HG03460 (cell line): Measurements from ENCODE around the gene UBE3C.

Experiments
- ATAC-seq: cut with Tn5 transposase; IDR thresholded peaks from one replicate; pipeline ENCODE4 v1.9.1; 2021; ENCODE audit not compliant: unreplicated experiment

The UBE3C gene

GRCh38 chr7:157168571-157168970 is 29.8 kb downstream of the UBE3C start:
- no peak for ATAC-seq

GRCh38 chr7:157176771-157177170 is 38.0 kb downstream of the UBE3C start:
- no peak for ATAC-seq

DNA sequence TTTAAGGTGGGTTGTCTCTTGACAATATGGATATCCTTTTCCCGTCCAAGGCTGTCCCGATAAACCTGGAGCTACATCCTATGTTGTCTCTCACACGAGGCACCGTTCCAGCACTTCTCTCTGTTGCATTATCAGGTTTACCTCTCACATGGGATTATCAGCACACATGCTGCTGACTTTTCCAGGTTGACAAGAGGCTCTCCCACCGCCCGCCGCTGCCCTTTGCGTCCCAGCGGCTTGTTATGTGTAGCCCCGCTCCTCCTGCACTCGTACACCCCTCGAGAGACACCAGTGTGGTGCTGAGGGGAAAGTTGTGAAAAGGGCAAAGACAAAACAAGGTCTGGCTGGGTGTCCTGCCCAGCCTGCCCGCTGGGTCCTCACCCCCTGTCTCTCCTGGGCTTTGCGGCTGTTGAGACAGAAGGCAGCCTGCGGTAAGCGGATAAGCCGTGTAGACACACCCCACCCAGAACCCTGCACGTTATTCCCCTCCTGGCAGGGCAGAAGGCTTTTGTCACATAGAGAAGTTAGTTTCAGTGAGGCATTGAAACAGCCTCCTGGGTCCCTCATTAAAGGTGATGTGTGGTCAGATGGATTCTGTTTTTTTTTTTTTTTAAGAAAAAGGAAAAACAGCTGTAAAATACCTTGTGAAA is 38.7 kb downstream of the UBE3C start:
- no peak for ATAC-seq

DNA sequence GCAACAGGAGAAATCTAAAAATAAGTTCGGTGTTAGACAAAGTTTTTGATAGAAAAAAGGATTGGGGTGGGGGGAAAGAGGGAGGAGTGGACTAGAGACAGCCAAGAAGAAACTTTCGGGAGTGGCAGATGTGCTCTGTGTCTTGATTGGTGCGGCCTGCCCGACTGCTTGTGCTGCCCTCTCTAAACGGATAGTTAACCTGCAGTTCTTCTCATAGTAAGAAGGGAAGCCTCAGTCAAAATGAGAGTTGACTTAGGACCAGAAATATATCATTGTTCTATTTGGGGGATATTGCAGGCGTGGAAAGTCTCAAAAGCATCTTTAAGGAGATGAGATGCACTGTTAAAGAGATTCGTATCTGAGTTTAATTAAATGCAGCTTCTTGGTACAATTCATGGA is 39.3 kb downstream of the UBE3C start:
- no peak for ATAC-seq

DNA sequence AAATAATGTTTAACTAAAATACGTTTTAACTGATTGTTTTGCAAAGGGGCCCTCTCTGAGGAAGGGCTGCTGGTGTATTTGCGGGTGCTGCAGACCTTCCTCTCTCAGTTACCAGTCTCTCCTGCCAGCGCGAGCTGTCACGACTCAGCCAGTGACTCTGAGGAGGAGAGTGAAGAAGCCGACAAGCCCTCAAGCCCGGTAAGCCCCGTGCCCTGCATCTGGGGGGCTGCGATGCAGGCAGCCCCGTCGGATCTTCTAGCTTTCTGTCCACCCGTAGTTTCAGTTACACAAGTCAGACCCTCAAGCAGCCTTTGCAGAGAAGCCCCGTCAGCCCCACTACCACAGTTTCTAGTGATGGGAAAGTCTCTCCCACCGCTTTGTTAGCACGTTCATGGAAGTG is 45.1 kb downstream of the UBE3C start:
- no peak for ATAC-seq

DNA sequence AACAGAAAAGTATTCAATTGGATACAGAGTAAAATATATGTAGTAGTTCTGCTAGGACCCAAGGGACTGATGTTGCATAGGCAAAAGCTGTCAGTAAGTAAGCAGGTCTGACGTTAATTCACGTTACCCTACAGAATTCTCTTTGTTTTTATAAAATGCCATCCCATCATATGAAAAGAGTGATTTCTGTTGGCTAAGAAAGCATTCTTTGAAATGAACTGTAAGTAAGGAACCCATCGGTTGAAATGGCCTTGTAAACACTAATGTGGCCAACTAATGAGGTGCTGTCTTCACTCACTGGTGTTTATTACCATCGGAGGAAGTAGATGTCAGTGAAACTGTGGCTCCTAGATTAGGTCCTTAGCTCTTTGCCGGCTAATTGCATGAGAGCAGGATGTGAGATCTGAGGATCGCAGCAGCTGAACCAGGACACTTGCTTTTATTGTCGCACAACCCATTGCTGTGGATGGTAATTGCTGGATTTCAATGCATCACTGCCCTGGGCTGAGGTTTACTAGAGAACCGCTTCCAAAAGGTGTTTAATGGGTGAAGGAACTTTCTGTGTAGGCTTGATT is 49.5 kb downstream of the UBE3C start:
- no peak for ATAC-seq

GRCh38 chr7:157189405-157189804 is 50.7 kb downstream of the UBE3C start:
- no peak for ATAC-seq

GRCh38 chr7:157192861-157193260 is 54.1 kb downstream of the UBE3C start:
- no peak for ATAC-seq

DNA sequence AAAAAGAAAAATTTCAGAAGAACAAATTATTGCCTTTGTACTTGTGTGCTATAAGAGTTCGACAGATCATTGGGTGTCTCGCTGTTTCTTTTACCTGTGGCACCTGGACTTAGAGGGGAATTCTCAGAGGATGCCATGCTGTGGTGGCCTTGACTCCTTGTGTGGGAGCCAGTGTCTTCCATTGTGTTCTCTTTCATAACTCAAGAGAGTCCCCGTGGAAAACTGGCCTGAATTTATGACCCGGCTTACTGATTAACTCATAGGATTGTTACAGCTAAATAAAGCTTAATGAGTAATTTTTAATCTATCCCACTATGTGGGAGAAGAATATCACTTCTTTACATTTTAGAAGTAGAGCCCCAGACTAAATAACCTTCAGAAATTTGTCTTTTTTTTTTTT is 54.5 kb downstream of the UBE3C start:
- ATAC-seq: no peak

- no peak for ATAC-seq
These were observed 56.2 kb downstream of the UBE3C start for GRCh38 chr7:157194948-157195347.

GRCh38 chr7:157195868-157196267 is 57.1 kb downstream of the UBE3C start:
- no peak for ATAC-seq

DNA sequence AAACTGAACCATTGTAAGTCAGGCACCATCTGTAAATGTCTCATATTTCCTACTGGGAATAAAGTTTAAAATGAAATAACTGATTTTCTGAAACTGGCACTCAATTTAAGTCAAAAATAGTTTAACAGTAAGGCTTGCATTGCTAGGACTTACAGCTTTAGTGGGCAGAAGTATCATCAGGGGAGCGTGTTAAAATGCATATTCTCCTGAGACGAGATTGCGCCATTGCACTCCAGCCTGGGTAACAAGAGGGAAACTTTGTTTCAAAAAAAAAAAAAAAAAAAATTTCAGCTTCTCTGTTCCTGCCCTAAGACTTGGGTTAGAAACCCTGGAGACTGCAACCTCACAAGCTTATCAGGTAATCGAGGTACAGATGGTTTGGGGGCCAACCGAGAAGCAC is 65.4 kb downstream of the UBE3C start:
- no peak for ATAC-seq

- no peak for ATAC-seq
These were observed 66.7 kb downstream of the UBE3C start for GRCh38 chr7:157205438-157205837.

DNA sequence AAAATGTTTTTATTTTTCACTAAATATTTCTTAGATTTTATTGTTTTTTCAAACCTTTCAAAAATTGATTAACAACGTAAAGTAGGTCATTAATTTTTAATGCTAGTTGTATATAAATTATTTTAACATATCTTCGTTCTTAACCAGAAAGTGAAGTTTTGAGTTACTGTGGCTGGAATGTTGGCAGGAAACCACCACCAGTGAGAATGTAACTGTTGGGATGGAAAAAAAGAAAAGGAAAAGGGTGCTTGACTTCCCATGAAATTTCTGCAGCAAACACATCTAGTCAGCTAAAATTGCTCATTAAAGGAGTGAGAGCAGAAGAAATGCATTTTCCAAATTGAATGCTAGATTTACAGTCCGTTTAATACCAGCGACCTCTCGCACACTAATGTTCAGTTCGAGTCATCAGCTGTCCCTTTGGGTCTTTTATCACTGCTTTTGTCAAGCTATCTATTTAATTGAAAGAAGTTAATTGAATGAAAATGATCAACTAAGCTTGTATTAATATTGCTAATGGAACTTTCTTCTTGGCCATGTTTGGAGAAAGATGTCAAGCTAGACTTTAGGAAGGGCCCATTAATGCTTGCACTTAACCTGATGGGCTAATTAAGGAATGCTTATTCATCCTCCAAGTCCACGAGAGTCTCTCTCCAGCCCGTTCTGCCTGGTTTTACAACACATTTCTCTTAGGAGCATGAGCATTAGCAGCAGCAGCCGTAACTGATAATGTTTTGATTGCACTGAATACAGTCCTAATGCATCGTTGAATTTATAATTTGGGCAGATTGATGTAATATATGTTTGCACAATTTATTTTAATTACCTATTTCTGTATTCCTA is 70.1 kb downstream of the UBE3C start:
- no peak for ATAC-seq

GRCh38 chr7:157210682-157211081 is 72.0 kb downstream of the UBE3C start:
- ATAC-seq: no peak

- ATAC-seq: no peak
These were observed 73.0 kb downstream of the UBE3C start for GRCh38 chr7:157211690-157212089.

DNA sequence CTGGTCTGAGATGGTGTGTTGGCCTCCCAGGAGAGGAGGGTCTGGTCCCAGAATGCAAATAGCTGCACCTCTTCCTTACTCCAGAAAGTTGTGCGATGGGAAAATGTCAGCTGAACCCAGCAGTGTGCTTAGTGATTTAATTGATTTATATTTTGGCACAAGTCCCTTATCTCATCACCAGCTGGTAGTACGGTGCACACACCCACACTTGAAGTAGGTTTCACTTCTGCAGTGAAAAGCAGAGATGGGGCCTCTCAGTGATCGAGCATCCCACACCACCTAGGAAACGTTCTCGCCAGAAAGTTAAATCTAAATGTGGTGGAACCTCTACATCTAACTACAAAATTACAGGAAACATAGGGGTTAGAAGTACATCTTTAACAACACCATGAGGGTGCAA is 80.4 kb downstream of the UBE3C start:
- peak; percentile 92 for ATAC-seq

GRCh38 chr7:157220916-157221569 is 82.3 kb downstream of the UBE3C start:
- no peak for ATAC-seq

DNA sequence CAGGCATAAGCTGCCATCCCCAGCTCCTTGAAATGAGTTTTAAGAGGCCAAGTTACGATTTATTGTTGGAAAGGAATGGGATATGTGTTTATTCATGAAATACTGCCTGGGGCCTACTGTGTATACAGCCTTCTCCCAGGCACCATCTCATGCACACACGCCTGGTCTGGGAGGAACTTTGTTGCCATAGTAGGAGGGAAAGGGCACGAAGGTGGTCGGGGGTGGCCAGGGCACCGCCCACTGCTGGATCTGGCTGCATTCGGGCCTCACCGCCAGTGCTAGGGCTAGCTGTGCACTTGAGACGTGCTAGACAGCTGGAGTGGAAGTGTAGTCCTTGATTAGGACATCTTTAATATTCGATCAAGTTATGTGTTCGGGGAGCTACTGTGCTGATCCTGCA is 84.0 kb downstream of the UBE3C start:
- ATAC-seq: no peak

DNA sequence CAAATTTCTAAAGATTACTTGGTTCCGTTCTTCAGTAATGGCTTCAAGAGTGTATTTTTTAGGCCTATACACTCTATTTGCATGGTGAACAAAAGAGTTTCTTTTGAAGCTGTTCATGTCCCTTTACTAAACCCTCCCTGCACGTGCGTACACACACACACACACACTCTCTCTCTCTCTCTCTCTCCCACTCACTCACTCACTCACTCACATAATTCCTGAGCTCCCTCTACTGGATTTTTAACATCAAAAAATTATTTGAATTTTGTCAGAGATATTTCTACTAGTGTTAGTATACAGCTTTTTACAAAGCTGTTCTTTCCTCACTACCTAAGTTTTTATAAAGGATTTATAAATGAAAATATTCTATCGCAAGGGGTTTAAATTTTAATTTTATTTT is 85.9 kb downstream of the UBE3C start:
- no peak for ATAC-seq

- no peak for ATAC-seq
These were observed 90.2 kb downstream of the UBE3C start for GRCh38 chr7:157228864-157229422.
